Stimulated activated CD8-positive, alpha-beta memory T cell treated with anti-CD3 and anti-CD28 coated beads, Interleukin-12 subunit alpha, Interleukin-12 subunit beta, amount 100 ng/mL, for 24 hours (primary cell): Measurements from ENCODE around the gene DUS1L.

Experiments
- DNase-seq: peaks from one replicate; pipeline ENCODE4 v3.0.0-alpha.2; 2020; ENCODE audit errors: extremely low read depth

Gene DUS1L

DNA sequence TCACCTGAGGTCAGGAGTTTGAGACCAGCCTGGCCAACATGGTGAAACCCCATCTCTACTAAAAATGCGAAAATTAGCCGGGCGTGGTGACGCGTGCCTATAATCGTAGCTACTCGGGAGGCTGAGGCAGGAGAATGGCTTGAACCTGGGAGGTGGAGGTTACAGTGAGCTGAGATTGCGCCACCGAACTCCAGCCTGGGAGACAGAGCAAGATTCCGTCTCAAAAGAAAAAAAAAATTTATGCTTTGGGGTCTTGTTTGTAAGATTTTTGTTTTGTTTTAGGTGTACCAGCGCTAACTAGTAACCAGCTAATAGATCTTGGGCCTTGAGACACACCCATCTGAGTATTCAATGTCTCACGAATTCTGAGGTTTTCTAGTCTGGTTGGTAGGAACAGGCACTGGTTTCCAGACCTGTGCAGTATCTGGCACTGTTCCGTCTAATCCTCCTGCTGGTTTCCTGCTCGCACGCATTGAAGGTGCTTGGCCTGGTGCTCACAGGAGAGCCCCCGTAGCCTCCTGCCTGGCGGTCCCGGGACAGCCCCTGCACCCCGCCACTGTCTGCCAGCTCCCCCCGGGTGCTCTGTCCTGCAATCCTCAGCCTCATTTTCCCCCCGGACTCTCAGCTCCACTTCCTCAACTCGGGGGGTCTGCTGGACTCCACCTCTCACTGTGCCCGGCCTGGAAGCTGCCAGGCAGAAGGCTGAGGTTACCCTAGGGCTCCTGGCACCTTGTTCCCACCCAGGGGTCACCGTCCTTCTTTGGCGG lies 10.6 kb upstream of the DUS1L start:
- no peak for DNase-seq

DNA sequence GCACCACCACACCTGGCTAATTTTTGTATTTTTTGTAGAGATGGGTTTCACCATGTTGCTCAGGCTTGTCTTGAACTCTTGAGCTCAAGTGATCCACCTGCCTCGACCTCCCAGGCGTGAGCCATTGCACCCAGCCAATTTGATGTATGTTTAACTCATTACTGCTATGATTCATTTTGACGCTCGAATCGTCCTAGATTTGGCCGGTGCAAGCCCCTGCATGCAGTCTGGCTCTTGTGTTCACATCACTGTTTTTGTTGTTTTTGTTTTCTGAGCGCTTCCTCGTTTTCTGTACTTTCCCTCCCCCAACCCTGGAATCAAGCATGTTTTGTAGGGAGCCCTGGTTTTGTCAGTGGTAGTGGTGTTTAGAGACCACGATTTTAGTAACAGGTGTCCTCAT lies 7.8 kb upstream of the DUS1L start:
- no peak for DNase-seq

DNA sequence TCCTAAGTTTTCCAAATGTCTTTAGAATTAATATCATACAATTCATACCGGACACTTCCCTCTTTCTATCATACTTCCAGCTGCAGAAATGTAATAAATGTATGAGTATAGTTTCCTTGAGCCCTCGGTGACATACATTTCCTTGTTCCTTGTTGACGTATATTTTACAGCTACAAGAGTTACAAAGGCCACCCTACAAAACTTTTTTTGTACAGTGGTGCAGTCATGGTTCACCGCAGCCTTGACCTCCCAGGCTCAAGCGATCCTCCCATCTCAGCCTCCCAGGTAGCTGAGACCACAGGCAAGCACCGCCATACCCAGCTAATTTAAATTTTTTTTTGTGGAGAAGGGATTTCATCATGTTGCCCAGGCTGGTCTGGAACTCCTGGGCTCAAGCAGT lies 7.2 kb upstream of the DUS1L start:
- DNase-seq = no peak

DNA sequence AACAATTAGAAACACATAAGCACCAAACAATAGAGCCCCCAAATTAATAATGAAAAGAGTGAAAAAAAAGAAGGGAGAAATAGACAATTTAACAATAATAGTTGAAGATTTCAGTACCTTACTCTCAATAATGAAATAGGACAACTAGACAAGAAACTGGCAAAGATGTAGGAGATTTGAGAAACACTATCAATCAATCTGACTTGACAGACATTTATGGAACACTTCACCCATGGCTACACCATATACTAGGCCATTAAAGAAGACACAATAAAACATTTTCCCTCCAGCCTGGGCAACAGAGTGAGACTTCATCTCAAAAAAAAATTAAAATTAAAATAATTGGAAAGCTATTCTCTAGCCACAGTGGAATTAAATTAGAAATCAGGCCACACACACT lies 5.0 kb upstream of the DUS1L start:
- no peak for DNase-seq

DNA sequence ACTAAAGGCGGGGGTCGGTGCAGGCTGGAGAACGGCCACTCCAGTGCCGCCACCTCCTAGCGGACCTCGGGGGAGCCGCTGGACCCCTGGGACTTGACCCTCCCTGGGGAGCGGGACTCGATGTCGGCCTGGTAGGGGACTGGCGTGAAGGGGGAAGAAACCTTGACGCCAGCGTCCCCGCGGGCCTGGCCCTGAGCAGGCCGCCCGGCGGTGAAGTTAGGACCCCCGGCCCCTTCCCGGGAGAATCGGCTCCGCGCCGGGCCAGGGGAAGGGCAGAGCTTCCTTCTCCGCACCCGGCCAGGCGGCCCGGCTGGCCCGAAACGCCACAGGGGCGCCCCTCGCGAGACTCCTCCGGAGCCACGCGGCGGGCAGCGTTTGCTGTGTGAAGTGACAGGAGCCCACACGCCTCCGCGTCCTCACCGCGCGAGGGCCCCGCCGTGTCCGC lies 389 bp downstream of the DUS1L start:
- no peak for DNase-seq

DNA sequence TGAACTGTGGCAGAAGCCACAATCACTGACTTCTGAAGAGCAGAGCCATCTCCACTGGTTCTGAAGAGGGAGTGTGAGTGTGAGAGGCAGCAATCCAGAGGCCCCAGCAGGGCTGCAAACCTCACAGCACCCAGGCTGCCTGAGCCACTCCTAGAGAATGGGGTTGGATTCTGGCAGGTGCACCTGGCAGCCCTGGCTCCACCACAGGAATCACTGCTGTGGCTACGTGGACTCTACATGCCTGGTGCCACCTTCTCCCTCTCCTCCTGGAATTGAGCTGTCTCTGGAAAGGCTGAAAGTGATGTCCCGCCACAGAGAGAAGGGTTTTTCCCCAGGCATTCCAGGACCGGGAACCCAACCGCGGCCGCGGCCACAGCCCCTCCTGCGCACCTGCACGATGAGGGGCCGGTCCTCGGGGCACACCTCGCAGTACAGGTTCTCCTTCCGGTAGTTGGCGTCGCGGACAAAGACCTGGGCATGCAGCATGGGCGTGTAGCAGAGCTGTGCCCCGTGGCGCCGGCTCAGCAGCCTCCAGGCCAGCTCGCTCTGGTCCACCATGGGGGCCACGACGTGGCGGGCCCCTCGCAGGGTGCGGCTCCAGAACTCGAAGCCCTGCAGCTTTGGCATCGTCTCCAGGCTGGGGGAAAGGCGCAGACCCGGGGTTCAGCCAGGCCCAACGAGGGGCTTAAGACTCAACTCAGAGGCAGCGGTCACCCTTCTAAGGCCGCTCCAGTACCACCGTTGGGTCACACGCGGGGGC lies 991 bp downstream of the DUS1L start:
- no peak for DNase-seq

DNA sequence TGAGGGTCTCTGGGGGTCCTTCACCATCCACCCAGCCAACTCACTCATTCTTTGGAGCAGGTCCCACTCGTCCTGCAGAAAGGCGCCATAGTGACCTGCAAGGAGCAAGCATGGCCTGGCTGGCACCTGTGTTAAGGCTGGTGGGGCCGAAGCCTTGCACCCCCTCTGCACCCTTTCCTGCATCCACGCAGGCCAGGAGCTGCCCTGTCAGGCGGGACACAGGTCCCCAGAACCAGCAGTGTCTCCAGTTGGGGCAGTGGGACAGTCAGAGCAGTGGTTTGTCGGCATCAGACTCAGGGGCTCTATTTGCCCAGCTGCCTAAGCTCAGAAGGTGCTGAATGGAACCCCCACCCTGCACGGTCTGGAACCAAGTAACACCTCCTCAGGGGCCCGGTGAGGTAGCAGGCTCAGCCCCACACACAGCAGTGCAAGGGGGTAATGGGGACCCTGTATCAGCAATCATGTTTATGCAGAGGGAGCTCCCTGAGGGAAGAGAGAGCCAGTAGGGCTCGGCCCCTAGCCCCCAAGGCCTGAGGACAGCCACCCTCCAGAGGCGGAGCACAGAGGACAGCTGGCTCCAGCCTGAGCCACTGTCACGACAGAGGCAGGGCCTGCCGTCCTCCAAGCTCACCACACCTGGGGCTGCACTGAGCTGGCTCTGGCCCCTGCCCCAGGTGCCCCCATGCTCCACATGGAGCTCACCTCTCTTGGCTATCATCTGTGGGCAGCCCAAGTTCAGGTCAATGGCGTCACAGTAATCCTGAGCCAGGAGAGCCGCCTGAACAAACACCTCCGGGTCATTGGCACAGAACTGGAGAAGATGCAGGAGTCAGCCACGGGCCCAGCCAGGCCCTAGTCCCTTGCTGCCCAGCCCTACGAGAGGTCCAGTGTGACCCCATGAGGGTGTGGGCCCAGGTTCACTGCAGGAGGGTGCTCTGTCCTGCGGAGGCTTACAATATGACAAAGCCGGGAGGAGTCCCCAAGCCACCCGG lies 1.9 kb downstream of the DUS1L start:
- DNase-seq = no peak

DNA sequence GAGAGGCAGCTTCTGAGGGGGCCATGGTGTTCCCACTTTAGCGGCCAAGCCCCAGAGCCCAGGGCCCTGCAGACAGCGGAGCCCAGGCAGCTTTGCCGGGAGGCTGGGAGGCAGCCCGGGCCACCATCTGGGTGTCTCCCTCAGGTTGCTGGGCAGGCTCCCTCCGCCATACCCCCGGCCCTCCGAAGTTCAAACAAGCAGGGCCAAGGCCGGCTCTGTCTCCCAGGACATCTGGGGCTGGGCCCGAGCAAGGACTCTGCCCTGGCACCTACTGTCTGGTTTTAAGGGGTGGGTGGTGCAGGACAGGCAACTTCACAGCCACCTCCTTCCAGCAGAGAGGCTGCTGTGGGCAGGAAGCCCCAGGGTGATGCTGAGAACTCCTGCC lies 2.6 kb downstream of the DUS1L start:
- DNase-seq = no peak

DNA sequence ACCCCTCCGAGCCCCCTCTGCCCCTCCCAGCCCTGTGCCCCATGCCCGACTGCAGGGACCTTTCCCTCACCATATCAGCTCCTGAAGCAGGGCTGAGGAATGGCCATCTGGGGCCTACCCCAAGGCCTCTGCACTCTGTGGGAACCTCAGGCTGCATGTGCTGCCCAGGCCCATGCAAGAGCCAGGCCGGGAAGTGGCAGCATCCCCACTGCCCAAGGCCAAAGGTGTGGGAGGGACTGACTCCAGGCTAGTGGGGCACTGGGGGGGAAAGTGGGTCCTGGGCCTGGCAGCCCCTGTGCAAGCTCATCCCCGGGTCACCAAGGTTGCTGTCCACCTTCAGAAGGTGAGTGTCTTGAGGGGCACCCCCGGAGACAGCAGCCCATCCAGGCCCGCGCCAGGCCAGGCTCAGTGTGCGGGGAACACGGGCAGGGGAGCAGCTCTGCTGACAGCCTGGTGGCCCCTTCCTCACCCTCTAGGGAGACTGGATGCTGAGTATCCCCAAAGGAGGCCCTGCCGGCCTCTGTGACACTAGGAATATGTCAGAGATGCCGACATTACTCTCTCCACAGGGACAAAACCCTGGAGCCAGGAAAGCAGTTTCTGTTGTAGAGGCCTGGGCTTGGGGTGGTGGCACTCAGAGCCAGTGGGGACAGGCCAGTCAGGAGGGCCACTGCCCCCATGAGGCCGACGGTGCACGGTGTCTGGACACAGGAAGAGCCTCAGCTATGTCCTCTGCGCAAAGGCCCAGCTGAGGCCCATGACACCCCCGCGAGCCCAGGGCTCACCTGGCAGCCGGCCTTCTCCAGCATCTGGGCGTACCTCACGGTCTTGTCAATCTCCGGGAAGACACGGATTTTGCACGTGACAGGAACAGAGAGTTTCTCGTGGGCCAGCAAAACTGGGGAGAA lies 3.3 kb downstream of the DUS1L start:
- DNase-seq = no peak

DNA sequence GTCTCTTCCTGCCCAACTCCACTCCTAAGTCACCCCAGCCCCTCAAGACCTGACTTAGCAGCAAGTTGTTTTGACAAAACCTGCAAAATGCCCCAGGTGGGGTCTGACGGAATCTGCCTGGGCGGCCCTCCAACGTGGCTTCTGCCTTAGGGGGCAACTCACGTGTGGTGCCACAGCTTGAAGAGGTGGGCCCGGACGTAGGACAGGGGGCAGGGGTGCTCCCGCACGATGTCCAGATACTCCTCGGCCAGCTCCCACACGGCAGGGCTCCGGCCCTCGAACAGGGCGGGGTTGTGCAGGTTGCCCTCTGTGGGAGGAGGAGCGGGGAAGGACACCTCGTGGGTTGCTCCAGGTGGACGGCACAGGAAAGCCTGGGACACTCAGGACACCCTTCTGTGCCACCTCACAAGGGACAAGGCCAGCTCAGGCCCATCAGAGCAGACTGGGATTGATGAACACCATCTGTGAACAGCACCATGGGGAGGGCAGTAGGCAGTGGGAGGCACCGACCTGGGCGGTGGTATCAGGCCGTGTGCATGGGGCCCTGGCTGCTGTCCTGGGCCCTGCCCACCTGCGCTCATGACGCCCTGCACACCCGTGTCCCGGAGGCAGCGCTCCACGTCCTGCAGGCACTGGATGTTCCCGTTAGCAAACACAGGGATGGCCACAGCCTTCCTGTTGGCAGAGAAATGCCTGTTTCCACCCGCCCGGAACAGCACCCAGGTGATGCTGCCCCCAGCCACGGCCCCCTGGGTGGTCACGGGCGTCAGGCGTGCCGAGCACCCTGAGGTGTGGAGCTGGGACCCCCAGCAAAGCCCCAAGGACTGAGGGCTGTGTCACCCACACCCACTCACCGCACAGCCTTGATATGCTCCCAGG lies 4.3 kb downstream of the DUS1L start:
- no peak for DNase-seq

DNA sequence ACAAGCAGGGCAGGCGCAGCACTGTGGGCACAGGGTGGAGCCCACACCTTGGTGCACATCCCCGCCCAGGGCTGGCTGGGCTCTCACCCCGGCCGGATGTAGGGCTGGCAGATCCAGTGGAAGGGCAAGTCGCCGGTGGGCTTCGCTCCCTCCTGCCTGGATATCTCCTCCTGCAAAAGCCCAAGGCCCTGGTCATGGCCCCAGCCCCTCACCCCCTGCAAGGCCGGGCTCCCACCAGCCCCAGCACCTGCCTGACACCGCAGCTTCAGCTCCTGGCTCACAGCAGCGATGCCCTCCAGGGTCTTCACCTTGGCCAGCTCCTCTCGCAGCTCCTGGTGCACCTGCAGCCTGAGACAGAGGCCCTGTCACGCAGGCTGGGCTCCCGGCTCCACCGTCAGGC lies 5.0 kb downstream of the DUS1L start:
- no peak for DNase-seq

DNA sequence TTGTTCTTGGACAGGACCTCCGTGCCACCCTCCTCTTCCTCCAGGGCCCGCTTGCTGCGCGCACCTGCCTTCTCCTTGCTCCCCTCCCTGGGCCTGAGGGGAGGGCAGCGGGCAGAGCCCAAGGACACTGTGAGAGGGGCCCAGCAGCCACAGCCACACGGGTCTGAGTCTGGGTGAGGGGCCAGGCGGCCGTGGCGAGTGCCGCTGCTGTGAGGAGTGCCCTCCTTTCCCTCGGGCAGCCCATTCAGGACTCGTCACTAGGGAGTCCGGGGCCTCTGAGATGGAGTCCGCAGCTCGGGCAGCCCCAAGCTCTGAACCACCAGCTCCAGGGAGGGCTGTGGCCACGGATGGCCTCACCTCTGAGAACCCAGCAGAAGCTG lies 5.6 kb downstream of the DUS1L start:
- DNase-seq = no peak

DNA sequence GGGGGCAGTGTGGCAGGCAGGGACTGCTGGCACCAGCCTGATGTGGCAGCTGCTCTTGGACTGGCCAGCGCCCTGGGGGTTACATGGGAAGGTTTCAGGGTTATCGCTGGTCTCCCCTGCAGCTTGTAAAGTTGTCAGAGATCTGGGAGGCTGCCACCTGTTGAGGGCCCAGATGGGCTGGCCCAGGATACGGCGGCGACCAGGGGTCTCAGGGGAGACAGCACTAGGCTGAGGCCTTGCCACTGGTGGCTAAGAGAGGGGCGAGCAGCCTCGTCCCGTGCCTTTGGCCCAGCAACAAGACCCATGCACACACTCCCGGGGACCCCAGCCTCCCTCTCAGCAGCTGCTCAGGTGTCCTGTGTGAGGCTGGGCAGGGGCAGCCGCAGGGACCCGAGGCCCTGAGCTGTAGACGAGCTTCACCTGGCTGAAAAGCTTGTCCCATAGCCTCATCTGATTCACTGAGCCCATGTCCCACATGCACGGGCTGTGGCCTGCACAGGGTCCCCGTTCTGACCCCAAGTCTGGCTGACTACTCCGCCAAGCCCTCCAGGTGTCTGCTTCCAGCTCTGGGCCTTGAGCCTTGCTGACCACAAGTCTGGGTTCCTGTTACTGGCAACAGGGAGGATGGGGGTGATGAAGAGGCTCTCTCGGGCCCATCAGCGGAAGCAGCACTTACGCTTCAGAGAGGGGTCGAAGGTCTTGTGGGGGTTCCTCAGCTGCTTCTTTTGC lies 6.2 kb downstream of the DUS1L start:
- no peak for DNase-seq

DNA sequence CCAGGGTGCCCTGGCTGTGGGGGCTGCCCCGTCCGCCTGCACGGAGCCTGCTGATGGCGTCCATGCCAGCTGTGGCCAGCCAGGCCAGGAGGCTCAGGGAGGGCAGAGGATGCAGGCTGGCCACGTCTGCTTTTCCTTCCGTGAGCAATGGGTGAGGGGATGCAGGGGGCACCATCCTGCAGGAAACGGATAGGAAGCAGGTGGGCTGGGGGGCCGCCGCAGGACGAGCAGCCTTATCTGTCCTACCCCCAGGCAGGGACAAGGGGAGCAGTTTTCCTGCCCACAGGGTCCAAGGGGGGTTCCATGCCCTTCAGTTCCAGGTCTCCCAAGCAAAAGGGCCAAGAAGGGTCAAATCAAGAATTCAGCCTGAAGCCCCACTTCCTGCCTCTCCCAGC lies 6.8 kb downstream of the DUS1L start:
- no peak for DNase-seq

DNA sequence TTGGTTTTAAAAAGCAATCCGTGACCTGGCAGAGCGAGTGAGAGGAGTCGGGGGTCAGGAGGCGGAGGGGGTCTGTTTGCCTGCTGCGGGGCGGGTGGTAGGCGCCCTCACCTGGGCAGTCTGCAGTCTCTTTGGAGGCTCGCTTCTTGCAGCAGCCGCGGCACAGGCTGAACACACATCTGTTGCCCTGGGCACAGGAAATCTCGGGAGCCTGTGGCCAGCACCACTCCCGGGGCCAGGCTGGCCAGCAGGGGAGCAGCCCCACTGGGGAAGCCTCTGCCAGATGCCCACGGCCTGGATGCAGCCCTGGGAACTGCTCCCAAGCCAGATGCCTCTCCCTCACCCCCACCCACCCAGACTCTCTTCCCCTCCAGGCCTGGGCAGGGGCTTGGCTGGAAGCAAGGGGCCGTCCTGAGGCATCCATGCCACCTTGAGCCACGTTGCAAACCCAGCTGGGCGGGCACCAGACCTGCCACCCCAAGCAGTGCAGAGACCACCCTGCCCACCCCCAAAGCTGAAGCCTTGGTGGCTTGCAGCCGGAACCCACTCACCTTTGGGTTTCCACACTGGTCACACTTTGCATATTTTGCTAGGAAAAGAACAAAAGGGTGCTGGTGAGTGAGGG lies 7.3 kb downstream of the DUS1L start:
- no peak for DNase-seq

DNA sequence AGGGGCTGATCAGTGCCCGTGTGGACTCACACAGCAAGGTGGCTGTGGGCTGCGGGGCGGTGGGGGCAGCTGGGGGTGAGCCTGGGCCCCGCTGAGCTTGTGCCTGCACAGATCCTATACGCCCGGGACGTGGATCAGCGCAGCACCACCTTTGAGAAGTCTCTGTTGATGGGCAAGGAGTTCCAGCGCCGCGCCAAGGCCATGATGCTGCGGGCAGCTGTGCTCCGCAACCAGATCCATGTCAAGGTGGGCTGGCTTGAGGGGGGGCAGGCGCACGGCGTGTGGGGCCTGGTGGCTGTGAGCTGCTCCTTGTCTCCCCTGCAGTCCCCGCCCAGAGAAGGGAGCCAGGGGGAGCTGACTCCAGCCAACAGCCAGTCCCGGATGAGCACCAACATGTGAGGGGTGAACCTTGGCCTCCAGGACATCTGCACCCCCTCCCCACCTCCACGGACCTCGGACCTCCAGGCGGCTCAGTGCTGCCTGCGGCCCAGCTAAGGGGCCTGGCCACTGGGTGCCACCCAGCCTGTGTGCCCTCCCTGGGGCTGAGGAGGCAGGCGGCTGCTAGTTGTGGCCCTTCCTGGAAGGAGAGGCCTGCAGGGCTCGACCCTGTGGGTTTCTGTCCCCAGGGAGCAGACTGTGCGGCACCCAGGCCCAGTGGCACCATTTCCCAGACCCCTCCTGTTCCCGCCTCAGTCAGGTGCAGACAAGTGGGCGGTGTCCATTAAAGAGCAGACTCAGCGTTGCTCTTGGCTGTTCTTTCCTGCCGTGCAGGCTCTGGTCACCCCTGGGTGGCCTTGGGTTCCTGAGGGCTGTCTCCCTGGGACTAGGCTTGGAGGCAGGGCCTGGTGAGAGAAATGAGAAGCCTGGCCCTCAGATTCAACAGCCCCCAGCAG lies 8.6 kb downstream of the DUS1L start:
- no peak for DNase-seq

DNA sequence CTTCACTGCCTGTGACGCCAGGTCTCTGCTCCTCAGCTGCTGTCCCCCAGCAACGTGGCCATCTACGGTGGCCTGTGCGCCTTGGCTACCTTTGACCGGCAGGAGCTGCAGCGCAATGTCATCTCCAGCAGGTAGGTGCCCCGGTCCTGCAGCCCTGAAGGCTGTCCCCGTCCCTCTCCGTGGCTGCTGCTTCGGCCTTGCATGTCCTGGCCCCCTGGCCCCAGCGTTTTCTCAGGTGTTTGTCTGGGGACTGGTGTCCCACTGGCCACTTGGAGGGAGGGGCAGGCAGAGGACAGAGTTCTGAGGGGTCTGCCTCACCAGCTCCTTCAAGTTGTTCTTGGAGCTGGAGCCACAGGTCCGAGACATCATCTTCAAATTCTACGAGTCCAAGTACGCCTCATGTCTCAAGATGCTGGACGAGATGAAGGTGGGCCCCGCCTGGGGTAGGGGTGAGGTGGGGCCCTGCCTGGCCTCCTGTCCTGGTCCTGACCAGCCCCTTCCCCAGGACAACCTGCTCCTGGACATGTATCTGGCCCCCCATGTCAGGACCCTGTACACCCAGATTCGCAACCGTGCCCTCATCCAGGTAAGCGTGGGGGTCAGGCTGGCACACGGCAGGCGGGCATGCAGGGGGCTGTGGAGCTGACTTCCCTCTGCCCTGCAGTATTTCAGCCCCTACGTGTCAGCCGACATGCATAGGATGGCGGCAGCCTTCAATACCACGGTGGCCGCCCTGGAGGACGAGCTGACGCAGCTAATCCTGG lies 9.5 kb downstream of the DUS1L start:
- no peak for DNase-seq
